VCaP (cell line): Measurements from ENCODE around the gene SC5D.

Experiments used
- H3K27ac ChIP-seq: fragments of 450-650 bp; 2 replicates; pipeline ENCODE4 v1.5.1; 2017
- CTCF ChIP-seq: fragments of 450-650 bp; conservative IDR thresholded peaks from 2 replicates; pipeline ENCODE4 v1.5.1; 2017; ENCODE audit warnings: mild to moderate bottlenecking, moderate library complexity

SC5D gene

GRCh38 chr11:121270001-121270678 lies 22.4 kb upstream of the SC5D start:
- H3K27ac ChIP-seq: peak overlapping the region; percentile 81
- no peak for TF ChIP-seq CTCF

GRCh38 chr11:121274332-121274991 lies 18.1 kb upstream of the SC5D start:
- no peak overlapping the region for H3K27ac ChIP-seq
- TF ChIP-seq CTCF: no peak

GRCh38 chr11:121281698-121282097 lies 10.9 kb upstream of the SC5D start:
- no peak for TF ChIP-seq CTCF
- peak overlapping the region; percentile 16; the same call in 1 of the 2 replicates for H3K27ac ChIP-seq

- no peak for TF ChIP-seq CTCF
- H3K27ac ChIP-seq: peak overlapping the region; percentile 16; the same call in 1 of the 2 replicates
Measured at GRCh38 chr11:121282386-121282785, 10.2 kb upstream of the SC5D start.

GRCh38 chr11:121282886-121283502 lies 9.6 kb upstream of the SC5D start:
- H3K27ac ChIP-seq: peak overlapping the region; percentile 16; the same call in 1 of the 2 replicates
- TF ChIP-seq CTCF: no peak

GRCh38 chr11:121291319-121291718 lies 1.3 kb upstream of the SC5D start:
- peak overlapping the region; percentile 90 for H3K27ac ChIP-seq
- no peak for TF ChIP-seq CTCF

GRCh38 chr11:121291896-121292494 lies 576 bp upstream of the SC5D start:
- TF ChIP-seq CTCF: no peak
- H3K27ac ChIP-seq: peak overlapping the region; percentile 90
